Fibroblast of mammary gland (primary cell): Measurements from ENCODE around the gene PPP1R7.

Experiments used
- DNase-seq: peaks from one replicate; pipeline ENCODE4 v3.0.0-alpha.2; 2010; ENCODE audit warnings: low read depth
- H3K4me3 ChIP-seq: 2 replicates; pipeline ENCODE4 v1.5.1; 2011; ENCODE audit warnings: low read depth, mild to moderate bottlenecking, low read length, moderate library complexity; ENCODE audit not compliant: control insufficient read depth
- TF ChIP-seq, protein P1 (sequence below): conservative IDR thresholded peaks from 2 replicates; pipeline ENCODE4 v1.5.1; 2011; ENCODE audit warnings: low read depth, low read length, inconsistent platforms; ENCODE audit not compliant: control insufficient read depth, insufficient read depth

The PPP1R7 gene

GRCh38 chr2:241159116-241159515 lies 8.8 kb downstream of the PPP1R7 start:
- DNase-seq: peak; percentile 25
- H3K4me3 ChIP-seq: no peak overlapping the region
- TF ChIP-seq, protein P1, sequence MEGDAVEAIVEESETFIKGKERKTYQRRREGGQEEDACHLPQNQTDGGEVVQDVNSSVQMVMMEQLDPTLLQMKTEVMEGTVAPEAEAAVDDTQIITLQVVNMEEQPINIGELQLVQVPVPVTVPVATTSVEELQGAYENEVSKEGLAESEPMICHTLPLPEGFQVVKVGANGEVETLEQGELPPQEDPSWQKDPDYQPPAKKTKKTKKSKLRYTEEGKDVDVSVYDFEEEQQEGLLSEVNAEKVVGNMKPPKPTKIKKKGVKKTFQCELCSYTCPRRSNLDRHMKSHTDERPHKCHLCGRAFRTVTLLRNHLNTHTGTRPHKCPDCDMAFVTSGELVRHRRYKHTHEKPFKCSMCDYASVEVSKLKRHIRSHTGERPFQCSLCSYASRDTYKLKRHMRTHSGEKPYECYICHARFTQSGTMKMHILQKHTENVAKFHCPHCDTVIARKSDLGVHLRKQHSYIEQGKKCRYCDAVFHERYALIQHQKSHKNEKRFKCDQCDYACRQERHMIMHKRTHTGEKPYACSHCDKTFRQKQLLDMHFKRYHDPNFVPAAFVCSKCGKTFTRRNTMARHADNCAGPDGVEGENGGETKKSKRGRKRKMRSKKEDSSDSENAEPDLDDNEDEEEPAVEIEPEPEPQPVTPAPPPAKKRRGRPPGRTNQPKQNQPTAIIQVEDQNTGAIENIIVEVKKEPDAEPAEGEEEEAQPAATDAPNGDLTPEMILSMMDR: no peak

- TF ChIP-seq, protein P1: no peak
- no peak for DNase-seq
Observed at GRCh38 chr2:241160318-241160717, 10.1 kb downstream of the PPP1R7 start.

DNA sequence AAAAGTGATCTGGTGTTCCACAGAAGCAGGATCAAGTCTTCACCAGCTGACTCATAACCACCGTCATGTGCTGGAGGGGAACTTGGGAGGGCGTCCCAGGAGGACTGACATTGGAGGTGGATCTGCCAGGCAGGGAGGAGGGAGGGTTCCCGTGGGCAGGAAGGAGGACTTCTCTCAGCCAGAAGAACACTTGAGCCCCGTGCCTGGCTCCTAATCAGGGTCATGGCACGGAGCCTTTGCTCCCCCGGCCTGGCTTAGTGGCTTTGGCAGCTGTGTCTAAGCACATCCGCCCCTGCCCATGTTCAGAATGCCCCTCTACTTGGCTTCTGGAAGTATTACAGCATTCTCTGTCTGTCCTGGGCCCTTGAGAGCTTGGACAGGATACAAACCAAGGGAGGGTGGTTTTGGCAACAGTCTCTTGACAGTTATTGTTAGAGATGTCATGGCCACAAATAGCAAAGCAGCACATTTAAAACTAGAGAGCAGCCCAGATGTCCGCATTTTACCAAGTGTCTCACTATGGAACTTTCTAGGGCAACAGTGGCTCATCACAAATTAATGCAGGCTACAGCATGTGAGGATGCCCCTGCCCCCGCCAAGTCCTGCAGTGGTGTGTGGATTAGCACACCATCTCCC lies 11.5 kb downstream of the PPP1R7 start:
- DNase-seq: peak; percentile 98
- H3K4me3 ChIP-seq: no peak overlapping the region
- TF ChIP-seq, protein P1: no peak

More at GRCh38 chr2:241160318-241160717, 10.1 kb downstream of the PPP1R7 start:
- no peak overlapping the region for H3K4me3 ChIP-seq

- DNase-seq: no peak
- TF ChIP-seq, protein P1: no peak
- H3K4me3 ChIP-seq: no peak overlapping the region
Observed at GRCh38 chr2:241163601-241164118, 13.4 kb downstream of the PPP1R7 start.

DNA sequence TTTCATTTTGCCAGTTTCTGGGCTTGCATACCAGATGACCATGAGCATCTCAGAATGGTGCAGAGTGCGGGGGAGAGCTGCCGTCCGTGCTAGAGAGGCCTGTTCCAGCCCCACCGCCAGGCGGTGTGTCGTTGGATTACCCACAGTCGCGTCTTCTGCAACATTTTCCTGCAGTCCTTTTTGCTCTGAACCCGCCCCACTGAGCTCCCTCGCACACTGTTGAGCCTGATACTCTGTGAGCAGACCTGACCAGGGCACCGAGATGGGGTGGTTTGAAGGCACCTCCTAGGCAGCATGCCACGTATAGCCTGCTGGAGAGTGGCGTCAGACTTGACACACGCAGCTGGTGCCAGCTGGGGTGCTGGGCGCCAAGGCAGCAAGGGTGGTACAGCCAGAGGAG lies 18.1 kb downstream of the PPP1R7 start:
- TF ChIP-seq, protein P1: no peak
- no peak overlapping the region for H3K4me3 ChIP-seq
- DNase-seq: no peak

DNA sequence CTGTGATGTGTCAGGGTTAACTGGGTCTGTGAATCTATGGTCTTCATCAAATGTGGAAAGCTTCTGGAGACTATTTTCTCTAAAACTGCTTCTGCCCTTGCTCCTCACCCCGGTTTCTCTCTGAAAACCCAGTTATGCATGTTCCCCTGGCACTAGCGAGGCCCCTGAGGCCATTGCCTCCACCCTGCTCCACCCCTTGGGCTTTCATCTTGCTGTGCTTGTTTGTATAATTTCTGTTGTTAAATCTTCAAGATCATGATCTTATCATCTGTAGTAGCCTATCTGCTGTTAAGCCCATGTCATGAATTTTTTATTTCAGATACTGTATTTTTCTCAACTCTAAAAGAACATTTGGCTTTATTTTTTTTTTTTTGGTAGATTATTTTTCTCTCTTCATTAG lies 23.3 kb downstream of the PPP1R7 start:
- no peak for DNase-seq
- no peak overlapping the region for H3K4me3 ChIP-seq
- TF ChIP-seq, protein P1: no peak
